Pancreas (tissue), 10 donors: ENCODE measurements around the gene FAF1. TPM values are rescaled to one million over a fixed set of nuclear protein-coding genes. Genes with fewer than 3 reads are reported as not detected.

Experiments used
- ATAC-seq, 4 donors: fragments of 200-7000 bp; cut with Tn5 transposase; one replicate each; pipeline versions ENCODE4 v1.8.0 to v1.9.1; 2020; ENCODE audit warnings: mild to moderate bottlenecking in 4 of 4, moderate library complexity in 4 of 4
- DNase-seq, 6 donors: peaks; one replicate each; pipeline ENCODE4 v3.0.0-alpha.2; 2020
- FAIRE-seq: peaks from 2 replicates; lab custom pipeline; 2012; peaks lifted over from hg19 to GRCh38; lab: Jason Lieb, UNC
- H3K27ac ChIP-seq, 4 donors: fragments of 200-600 bp; sonication (generic); 1 replicate in 3 of 4; 2 replicates in 1 of 4; pipeline versions ENCODE4 v1.5.0 to v1.8.0; 2020
- H3K27me3 ChIP-seq, 4 donors: fragments of 200-600 bp; one replicate each; pipeline ENCODE4 v1.8.0; 2021
- H3K36me3 ChIP-seq, 3 donors: fragments of 200-600 bp; sonication (generic) in 1 of 3; one replicate each; pipeline versions ENCODE4 v1.5.0 to v1.8.0; 2020 to 2021
- H3K4me1 ChIP-seq, 3 donors: fragments of 200-600 bp; one replicate each; pipeline ENCODE4 v1.8.0; 2021
- H3K4me3 ChIP-seq, 4 donors: fragments of 200-600 bp; sonication (generic) in 2 of 4; one replicate each; pipeline versions ENCODE4 v1.5.0 to v1.8.0; 2020 to 2021
- H3K9me3 ChIP-seq, 4 donors: fragments of 200-600 bp; one replicate each; pipeline ENCODE4 v1.8.0; 2021
- WGBS, 2 donors: extraction: QIAGEN DNeasy Blood & Tissue Kit; methylation state at CpG; one replicate each; pipeline ENCODE4 v1.1.7; 2013; 5-methylcytosine and 5-hydroxymethylcytosine counted together
- intact Hi-C, 3 donors: fragments of 100-400 bp; cut with DNase I; formaldehyde crosslinking; loops; one replicate each; pipeline versions ENCODE4 v1.11.1 to v1.14.2; 2022
- polyA plus RNA-seq, 2 donors: library from polyadenylated mRNA; stranded (reverse); fragments of 200-250 nt; gene quantifications; one replicate each; pipeline ENCODE4 v1.2.3, GENCODE V29; 2013
- total RNA-seq, 6 donors: library from RNA; stranded (reverse); fragmentation: NEBNext Ultra II Directional in 4 of 6; extraction: Animal tissue kit (Norgen Biotek cat#: 25700) in 4 of 6; gene quantifications; one replicate each; pipeline versions ENCODE4 v1.2.1 to v1.2.4, GENCODE V29; 2021 to 2023
- TF ChIP-seq, protein P1 (sequence below), 4 donors: fragments of 200-600 bp; sonication (generic) in 3 of 4; IDR thresholded peaks; one replicate each; pipeline versions ENCODE4 v1.5.0 to v1.8.0; 2021; ENCODE audit warnings: antibody characterized with exemption in 4 of 4
- donor health status: healthy with polysubstance abuse.
- donor health status: DM: no; HTN: no; CAD: no; lungs with moderate emphysema.
- donor health status: DM: no; HTN: no; CAD: no.
- donor health status: control.
- donor health status: control.
- donor health status: Bipolar disorder and iron deficiency.
- donor health status: DM: yes; HTN: yes; CAD: no.
- donor health status: DM: no; HTN: no; CAD: no.
- donor health status: DM: no; HTN: no; CAD: no.
- donor health status: DM: yes; HTN: yes; CAD: no.

FAF1 gene
- total and polyA plus RNA-seq, 8 donors = 13.9 to 46.6 (median 37.6) TPM

DNA sequence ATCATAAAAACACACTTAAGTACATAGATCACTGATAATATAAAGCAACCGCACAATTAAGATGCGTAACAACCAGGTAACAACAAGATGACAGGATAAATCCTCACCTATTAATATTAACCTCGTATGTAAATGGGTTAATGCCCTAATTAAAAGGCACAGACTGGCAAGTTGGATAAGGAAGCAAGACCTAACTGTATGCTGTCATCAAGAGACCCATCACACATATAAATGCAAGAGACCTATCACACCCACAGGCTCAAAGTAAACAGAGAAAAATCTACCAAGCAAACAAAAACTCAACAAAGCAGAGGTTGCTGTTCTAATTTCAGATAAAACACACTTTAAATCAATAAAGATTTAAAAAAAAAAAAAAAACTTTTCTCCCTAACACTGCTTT is 151.8 kb downstream of the FAF1 start:
- peaks cover 0 to 11% (median 11%) of the 10 kb centered on the region in 3 donors for H3K4me1 ChIP-seq
- no peak for ATAC-seq
- H3K36me3 ChIP-seq = no peaks in the 10 kb centered on the region
- no peak for DNase-seq
- TF ChIP-seq, protein P1, sequence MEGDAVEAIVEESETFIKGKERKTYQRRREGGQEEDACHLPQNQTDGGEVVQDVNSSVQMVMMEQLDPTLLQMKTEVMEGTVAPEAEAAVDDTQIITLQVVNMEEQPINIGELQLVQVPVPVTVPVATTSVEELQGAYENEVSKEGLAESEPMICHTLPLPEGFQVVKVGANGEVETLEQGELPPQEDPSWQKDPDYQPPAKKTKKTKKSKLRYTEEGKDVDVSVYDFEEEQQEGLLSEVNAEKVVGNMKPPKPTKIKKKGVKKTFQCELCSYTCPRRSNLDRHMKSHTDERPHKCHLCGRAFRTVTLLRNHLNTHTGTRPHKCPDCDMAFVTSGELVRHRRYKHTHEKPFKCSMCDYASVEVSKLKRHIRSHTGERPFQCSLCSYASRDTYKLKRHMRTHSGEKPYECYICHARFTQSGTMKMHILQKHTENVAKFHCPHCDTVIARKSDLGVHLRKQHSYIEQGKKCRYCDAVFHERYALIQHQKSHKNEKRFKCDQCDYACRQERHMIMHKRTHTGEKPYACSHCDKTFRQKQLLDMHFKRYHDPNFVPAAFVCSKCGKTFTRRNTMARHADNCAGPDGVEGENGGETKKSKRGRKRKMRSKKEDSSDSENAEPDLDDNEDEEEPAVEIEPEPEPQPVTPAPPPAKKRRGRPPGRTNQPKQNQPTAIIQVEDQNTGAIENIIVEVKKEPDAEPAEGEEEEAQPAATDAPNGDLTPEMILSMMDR (IDR thresholded peaks at IDR 0.05) = no peak
- intact Hi-C loops = no loop called here
- no peaks in the 10 kb centered on the region for H3K9me3 ChIP-seq
- H3K27me3 ChIP-seq = no peaks in the 10 kb centered on the region
- H3K4me3 ChIP-seq = no peak overlapping the region
- no peak overlapping the region for H3K27ac ChIP-seq
- WGBS, 2 donors = 95 to 98% methylated on average over 3 of the region's 3 CpGs
- no peak for FAIRE-seq

DNA sequence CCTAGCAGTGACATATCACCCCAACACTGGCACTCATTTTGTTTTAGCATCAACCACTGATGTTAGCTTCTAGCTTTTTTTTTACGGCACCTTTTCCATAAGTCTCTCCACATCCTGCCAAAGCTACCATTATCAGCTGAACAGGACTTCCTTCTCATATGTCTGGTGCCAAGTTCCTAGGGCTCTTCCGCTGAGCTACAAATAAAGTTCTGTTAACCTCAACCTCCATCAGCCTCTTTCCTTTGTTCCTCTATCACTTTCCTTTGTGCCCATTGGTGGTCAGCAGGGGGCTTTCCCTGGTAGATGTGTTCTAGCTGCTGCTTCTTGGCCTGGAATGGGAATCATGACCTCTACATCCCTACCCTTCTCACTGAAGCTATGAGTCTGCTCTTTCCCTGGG is 163.8 kb downstream of the FAF1 start:
- FAIRE-seq (no peak), ATAC-seq (no peak), DNase-seq (no peak)
- Histone ChIP-seq H3K9me3 (no peaks in the 10 kb centered on the region), H3K36me3 (no peaks in the 10 kb centered on the region), H3K4me1 (peaks cover 0 to 7% (median 6%) of the 10 kb centered on the region in 3 donors), H3K27ac (no peak overlapping the region), H3K4me3 (no peak overlapping the region), H3K27me3 (no peaks in the 10 kb centered on the region)
- WGBS, 2 donors = 81 to 83% methylated on average over 2 of the region's 2 CpGs
- intact Hi-C loops = no loop called here
- TF ChIP-seq, protein P1 (IDR thresholded peaks at IDR 0.05) = no peak

DNA sequence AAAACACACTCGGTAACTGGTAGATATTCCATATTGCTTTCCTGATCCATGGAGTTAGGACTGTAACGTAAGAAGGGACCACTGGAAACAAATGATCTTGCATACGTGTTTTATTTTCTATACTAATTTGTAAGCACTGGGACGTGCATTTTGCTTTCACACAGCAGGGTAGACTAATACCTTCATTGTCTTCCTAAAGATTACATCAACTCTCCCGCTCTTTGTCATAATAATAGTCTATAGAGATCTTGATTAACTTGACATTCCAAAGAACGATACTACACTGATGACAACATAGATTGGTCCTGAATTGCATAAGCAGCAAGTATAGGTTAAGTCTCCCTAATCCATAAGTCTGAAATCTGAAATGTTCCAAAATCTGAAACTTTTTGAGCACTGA is 166.5 kb downstream of the FAF1 start:
- TF ChIP-seq, protein P1 (IDR thresholded peaks at IDR 0.05) = no peak
- Histone ChIP-seq H3K27ac (no peak overlapping the region), H3K27me3 (no peaks in the 10 kb centered on the region), H3K4me1 (peaks cover 0 to 7% (median 6%) of the 10 kb centered on the region in 3 donors), H3K9me3 (no peaks in the 10 kb centered on the region), H3K36me3 (no peaks in the 10 kb centered on the region), H3K4me3 (no peak overlapping the region)
- intact Hi-C loops = no loop called here
- ATAC-seq = no peak
- no peak for FAIRE-seq
- DNase-seq = no peak
- 96 to 97% methylated on average over 6 of the region's 6 CpGs for WGBS, 2 donors

DNA sequence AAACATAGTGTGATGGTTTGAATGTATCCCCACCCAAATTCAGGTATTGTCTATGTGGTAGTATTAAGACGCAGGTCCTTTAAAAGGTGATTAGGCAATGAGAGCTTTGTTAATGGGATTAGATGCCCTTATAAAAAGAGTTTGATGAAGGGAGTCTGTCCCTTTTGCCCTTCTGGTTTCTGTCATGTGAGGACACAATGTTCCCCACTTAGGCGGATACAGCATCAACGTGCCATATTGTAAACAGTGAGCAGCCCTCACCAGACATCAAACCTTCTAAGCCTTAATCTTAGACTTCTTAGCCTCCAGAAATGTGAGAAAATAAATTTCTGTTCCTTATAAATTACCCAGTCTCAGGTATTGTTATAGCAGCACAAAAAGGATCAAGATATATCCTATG is 172.8 kb downstream of the FAF1 start:
- ATAC-seq = no peak
- H3K36me3 ChIP-seq = no peaks in the 10 kb centered on the region
- H3K4me3 ChIP-seq = no peak overlapping the region
- WGBS, 2 donors = 92 to 94% methylated on average over 3 of the region's 3 CpGs
- no peaks in the 10 kb centered on the region for H3K4me1 ChIP-seq
- TF ChIP-seq, protein P1 (IDR thresholded peaks at IDR 0.05) = no peak
- FAIRE-seq = no peak
- intact Hi-C loops = no loop called here
- H3K27ac ChIP-seq = no peak overlapping the region
- no peak for DNase-seq
- no peaks in the 10 kb centered on the region for H3K9me3 ChIP-seq
- H3K27me3 ChIP-seq = no peaks in the 10 kb centered on the region

DNA sequence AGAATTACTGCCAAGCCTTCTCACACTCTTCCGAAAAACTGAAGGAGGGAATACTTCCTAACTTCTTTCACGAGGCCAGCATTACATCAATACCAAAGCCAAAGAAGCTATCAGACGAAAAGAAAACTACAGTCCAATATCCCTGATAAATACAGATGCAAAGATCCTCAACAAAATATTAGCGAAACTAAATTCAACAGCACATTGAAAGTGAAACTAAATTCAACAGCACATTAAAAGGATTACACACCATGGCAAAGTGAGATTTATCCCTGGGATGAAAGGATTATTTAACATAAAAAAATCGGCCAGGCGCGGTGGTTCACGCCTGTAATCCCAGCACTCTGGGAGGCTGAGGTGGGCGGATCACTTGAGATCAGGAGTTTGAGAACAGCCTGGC is 176.8 kb downstream of the FAF1 start:
- no peak overlapping the region for H3K27ac ChIP-seq
- DNase-seq = no peak
- H3K36me3 ChIP-seq = no peaks in the 10 kb centered on the region
- TF ChIP-seq, protein P1 (IDR thresholded peaks at IDR 0.05) = no peak
- WGBS, 2 donors = 93% methylated on average over 9 of the region's 9 CpGs
- no peak for ATAC-seq
- no peaks in the 10 kb centered on the region for H3K4me1 ChIP-seq
- no peaks in the 10 kb centered on the region for H3K27me3 ChIP-seq
- H3K9me3 ChIP-seq = no peaks in the 10 kb centered on the region
- intact Hi-C loops = no loop called here
- FAIRE-seq = no peak
- H3K4me3 ChIP-seq = no peak overlapping the region
